Endothelial cell of umbilical vein (primary cell): ENCODE results near the gene ADRA2A. TPM values are rescaled to one million over a fixed set of nuclear protein-coding genes. Genes with fewer than 3 reads are reported as not detected.

Experiments
- BruUV-seq: library from RNA; stranded (reverse); fragments of 400-500 nt; replicated peaks from 2 replicates; lab custom pipeline; 2021; lab: Mats Ljungman, UMichigan
- CTCF ChIA-PET: fragments of 300-600, 350-600 bp; sonication (Branson Sonifier 250); formaldehyde crosslinking; loops from one replicate; lab custom pipeline; 2021; ENCODE audit warnings: antibody characterized with exemption, inconsistent platforms; lab: Charles Lee
- POLR2A ChIA-PET: fragments of 300-600, 350-600 bp; sonication (Branson Sonifier 250); formaldehyde crosslinking; loops from one replicate; lab custom pipeline; 2021; ENCODE audit warnings: antibody characterized with exemption, inconsistent platforms; lab: Charles Lee
- DNase-seq: peaks from one replicate; pipeline ENCODE4 v3.0.0-alpha.2; 2011; ENCODE audit warnings: low read depth, low spot score
- FAIRE-seq: peaks from 2 replicates; lab custom pipeline; 2011; peaks lifted over from hg19 to GRCh38; lab: Jason Lieb, UNC
- H2AFZ ChIP-seq: 2 replicates; pipeline ENCODE4 v1.6.0; 2012; ENCODE audit warnings: low read depth, low read length, control low read depth, inconsistent platforms
- H3K27ac ChIP-seq: 2 replicates; pipeline ENCODE4 v1.5.1; 2011; ENCODE audit warnings: low read depth, mild to moderate bottlenecking, control low read depth, low read length, moderate library complexity; ENCODE audit not compliant: insufficient read depth
- H3K27me3 ChIP-seq, 2 experiments: 2 replicates each; pipeline versions ENCODE4 v1.6.0 to v1.6.1; 2011; ENCODE audit warnings: low read length in 2 of 2, mixed read lengths in 1 of 2; ENCODE audit not compliant: control insufficient read depth in 2 of 2, insufficient read depth in 2 of 2
- H3K36me3 ChIP-seq, 2 experiments: 2 replicates in 1 of 2; 3 replicates in 1 of 2; pipeline ENCODE4 v1.5.1; 2011; ENCODE audit warnings: low read length in 2 of 2, mild to moderate bottlenecking in 1 of 2, moderate library complexity in 1 of 2; ENCODE audit not compliant: control insufficient read depth in 2 of 2, insufficient read depth in 2 of 2; ENCODE audit errors: extremely low read depth in 1 of 2
- H3K4me1 ChIP-seq: 3 replicates; pipeline ENCODE4 v1.5.1; 2011; ENCODE audit warnings: mild to moderate bottlenecking, low read length; ENCODE audit not compliant: control insufficient read depth, insufficient read depth; ENCODE audit errors: extremely low read depth
- H3K4me2 ChIP-seq: 2 replicates; pipeline ENCODE4 v1.6.1; 2011; ENCODE audit warnings: low read length, control low read depth, mixed read lengths; ENCODE audit not compliant: insufficient read depth
- H3K4me3 ChIP-seq, 3 experiments: fragments of 200-600 bp in 1 of 3; sonication (generic), shearing (Covaris generic) in 1 of 3; replicated peaks in 1 of 3; 2 replicates each; pipeline ENCODE4 v1.5.1; 2011 to 2016; ENCODE audit warnings: control low read depth in 3 of 3, low read length in 3 of 3, mild to moderate bottlenecking in 2 of 3, inconsistent platforms in 1 of 3, low read depth in 1 of 3, moderate library complexity in 1 of 3; ENCODE audit not compliant: insufficient read depth in 1 of 3
- H3K79me2 ChIP-seq: 2 replicates; pipeline ENCODE4 v1.6.0; 2012; ENCODE audit warnings: low read length, inconsistent platforms; ENCODE audit not compliant: control insufficient read depth, insufficient read depth
- H3K9ac ChIP-seq: replicated peaks from 2 replicates; pipeline ENCODE3; 2011; ENCODE audit warnings: low read length, control low read depth; ENCODE audit not compliant: insufficient read depth; ENCODE audit errors: extremely low read depth
- H3K9me1 ChIP-seq: replicated peaks from 3 replicates; pipeline ENCODE4 v1.6.0; 2011; ENCODE audit warnings: mild to moderate bottlenecking, low read length; ENCODE audit not compliant: control insufficient read depth, insufficient read depth; ENCODE audit errors: extremely low read depth
- H3K9me3 ChIP-seq: replicated peaks from 2 replicates; pipeline ENCODE4 v1.5.1; 2012; ENCODE audit warnings: low read length, inconsistent platforms; ENCODE audit not compliant: control insufficient read depth, insufficient read depth
- H4K20me1 ChIP-seq: replicated peaks from 2 replicates; pipeline ENCODE3; 2011; ENCODE audit warnings: mild to moderate bottlenecking, low read length; ENCODE audit not compliant: control insufficient read depth, insufficient read depth; ENCODE audit errors: extremely low read depth
- EZH2 ChIP-seq: IDR thresholded peaks from 2 replicates; pipeline ENCODE4 v1.6.1; 2012; ENCODE audit warnings: borderline replicate concordance, low read depth, mild to moderate bottlenecking, moderate library complexity, low read length, inconsistent platforms; ENCODE audit not compliant: severe bottlenecking
- FOS ChIP-seq: IDR thresholded peaks from 2 replicates; pipeline ENCODE4 v1.6.1; 2011; ENCODE audit warnings: mild to moderate bottlenecking, low read length, moderate library complexity, borderline replicate concordance; ENCODE audit not compliant: insufficient read depth
- GATA2 ChIP-seq: IDR thresholded peaks from 2 replicates; pipeline ENCODE4 v1.7.0; 2011; ENCODE audit warnings: low read depth, mild to moderate bottlenecking, moderate library complexity, mixed read lengths, low read length; ENCODE audit not compliant: insufficient read length, insufficient read depth
- JUN ChIP-seq: IDR thresholded peaks from 2 replicates; pipeline ENCODE4 v1.6.1; 2011; ENCODE audit warnings: borderline replicate concordance, low read depth; ENCODE audit not compliant: insufficient read length, insufficient read depth
- MYC ChIP-seq: IDR thresholded peaks from one replicate; pipeline ENCODE4 v1.6.1; 2011; ENCODE audit warnings: mild to moderate bottlenecking, low read depth, low read length
- POLR2A ChIP-seq: IDR thresholded peaks from 2 replicates; pipeline ENCODE4 v1.6.1; 2012; ENCODE audit warnings: low read depth, mild to moderate bottlenecking, control low read depth, low read length
- POLR2AphosphoS5 ChIP-seq: IDR thresholded peaks from 2 replicates; pipeline ENCODE4 v1.6.1; 2012; ENCODE audit warnings: low read depth, mild to moderate bottlenecking, control low read depth, low read length, moderate library complexity; ENCODE audit not compliant: insufficient read depth
- dilution Hi-C: fragments of 300-500 bp; cut with MboI; formaldehyde crosslinking; loops from one replicate; pipeline ENCODE4 v1.15.0; 2019; ENCODE audit warnings: low sequenced_read_pairs; ENCODE audit not compliant: extremely low pct_ligation_motif_present
- intact Hi-C: fragments of 100-400 bp; cut with micrococcal nuclease; formaldehyde crosslinking; loops from one replicate; pipeline ENCODE4 v1.10.0; 2022
- polyA plus RNA-seq, 4 experiments: library from polyadenylated mRNA; depleted of rRNA in 3 of 4; stranded (reverse) in 3 of 4; unstranded in 1 of 4; fragments of >200 nt; gene quantifications; 2 replicates each; pipeline versions ENCODE4 v1.2.1 to v1.2.3, GENCODE V29; 2011 to 2012; ENCODE audit warnings: missing spikeins in 1 of 4
- total RNA-seq: library from RNA; stranded (reverse); gene quantifications from 2 replicates; pipeline ENCODE4 v1.2.3, GENCODE V29; 2021
- TF ChIP-seq, protein P1 (sequence below): IDR thresholded peaks from 2 replicates; pipeline ENCODE4 v1.6.1; 2011; ENCODE audit not compliant: insufficient read depth, insufficient read length
- TF ChIP-seq, protein P2 (sequence below), 2 donors: IDR thresholded peaks; 1 replicate in 1 of 2; 2 replicates in 1 of 2; pipeline ENCODE4 v1.5.1; 2011; ENCODE audit warnings: low read length in 2 of 2, mild to moderate bottlenecking in 2 of 2, moderate library complexity in 2 of 2, control low read depth in 1 of 2, inconsistent platforms in 1 of 2, low read depth in 1 of 2; ENCODE audit not compliant: insufficient read depth in 1 of 2; ENCODE audit errors: extremely low read depth in 1 of 2

The ADRA2A gene
- total and polyA plus RNA-seq, 2 donors (not counting 3 experiments of a cell fraction or from before 2014, with no cell fraction given): 0.03 TPM; not detected in 1

DNA sequence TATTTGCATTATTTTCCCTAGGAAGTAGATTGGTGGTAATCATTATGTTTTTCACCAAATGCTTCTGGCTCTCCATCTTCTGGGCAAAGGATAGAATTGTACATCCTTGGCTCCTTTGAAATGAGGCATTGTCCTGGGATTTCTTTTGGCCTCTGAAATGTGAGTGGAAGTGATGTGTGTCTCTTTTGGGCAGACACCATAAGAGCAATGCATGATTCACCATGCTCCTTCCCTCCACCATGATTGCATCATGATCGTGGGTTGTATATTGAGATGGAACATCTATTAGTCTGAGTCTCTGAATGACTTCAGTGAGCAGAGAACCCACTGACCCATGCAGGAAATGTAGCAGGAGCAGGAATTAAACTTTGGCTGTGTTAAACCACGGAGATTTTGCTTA lies 49.2 kb downstream of the ADRA2A start:
- Histone ChIP-seq H2AFZ (no peak overlapping the region), H3K4me2 (no peak overlapping the region), H4K20me1 (no peaks in the 10 kb centered on the region), H3K9me1 (no peaks in the 10 kb centered on the region), H3K9me3 (no peaks in the 10 kb centered on the region), H3K9ac (no peak overlapping the region), H3K27ac (no peak overlapping the region), H3K4me3 (no peak overlapping the region), H3K36me3 (no peaks in the 10 kb centered on the region), H3K79me2 (no peaks in the 10 kb centered on the region), H3K27me3 (no peaks in the 10 kb centered on the region), H3K4me1 (no peaks in the 10 kb centered on the region)
- ChIA-PET POLR2A (no interaction called here), CTCF (no interaction called here)
- no TSS peak for BruUV-seq
- dilution Hi-C loops: no loop called here
- FAIRE-seq (no peak), DNase-seq (no peak)
- TF ChIP-seq, protein P1, sequence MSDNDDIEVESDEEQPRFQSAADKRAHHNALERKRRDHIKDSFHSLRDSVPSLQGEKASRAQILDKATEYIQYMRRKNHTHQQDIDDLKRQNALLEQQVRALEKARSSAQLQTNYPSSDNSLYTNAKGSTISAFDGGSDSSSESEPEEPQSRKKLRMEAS: no peak
- no peak for TF ChIP-seq FOS
- no peak for TF ChIP-seq POLR2A
- intact Hi-C loops: no loop called here

DNA sequence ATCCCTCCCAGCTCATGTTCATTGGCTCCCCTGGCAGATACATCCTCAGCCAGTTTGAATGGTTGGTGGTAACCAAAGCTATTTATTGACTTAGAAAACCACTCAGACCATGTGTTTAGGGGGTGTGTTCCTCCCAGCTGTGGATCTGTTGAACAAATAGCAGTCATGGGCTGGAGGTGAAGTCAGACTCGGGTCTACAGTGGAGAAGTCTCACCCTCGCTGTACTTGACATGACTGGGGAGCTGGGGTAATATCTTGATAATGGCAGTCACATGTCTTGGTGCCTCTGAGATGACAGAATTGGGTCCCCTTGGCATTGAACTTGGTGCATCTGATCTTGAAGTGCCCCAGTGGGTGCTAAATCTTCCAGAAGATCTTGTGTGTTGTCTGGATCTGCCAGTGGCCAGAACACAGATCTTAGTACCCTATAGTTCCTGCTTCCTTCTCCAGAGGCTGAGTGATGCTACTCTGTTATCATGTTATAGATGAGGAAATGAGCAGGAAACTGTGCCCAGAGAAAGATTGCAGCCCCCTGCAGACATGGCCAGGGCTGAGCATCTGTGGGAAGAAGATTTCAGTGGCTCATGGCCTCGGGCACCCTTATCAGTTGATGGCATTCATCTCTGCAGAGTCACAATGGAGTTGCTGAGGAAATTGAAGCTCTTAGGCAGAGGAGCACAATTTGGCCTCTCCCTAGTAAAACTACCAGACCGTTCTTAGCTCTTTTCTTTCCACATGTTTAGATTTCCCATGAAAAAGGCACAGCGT lies 50.4 kb downstream of the ADRA2A start:
- DNase-seq: no peak
- no peak overlapping the region for H3K9ac ChIP-seq
- no peaks in the 10 kb centered on the region for H3K27me3 ChIP-seq
- TF ChIP-seq, protein P2, sequence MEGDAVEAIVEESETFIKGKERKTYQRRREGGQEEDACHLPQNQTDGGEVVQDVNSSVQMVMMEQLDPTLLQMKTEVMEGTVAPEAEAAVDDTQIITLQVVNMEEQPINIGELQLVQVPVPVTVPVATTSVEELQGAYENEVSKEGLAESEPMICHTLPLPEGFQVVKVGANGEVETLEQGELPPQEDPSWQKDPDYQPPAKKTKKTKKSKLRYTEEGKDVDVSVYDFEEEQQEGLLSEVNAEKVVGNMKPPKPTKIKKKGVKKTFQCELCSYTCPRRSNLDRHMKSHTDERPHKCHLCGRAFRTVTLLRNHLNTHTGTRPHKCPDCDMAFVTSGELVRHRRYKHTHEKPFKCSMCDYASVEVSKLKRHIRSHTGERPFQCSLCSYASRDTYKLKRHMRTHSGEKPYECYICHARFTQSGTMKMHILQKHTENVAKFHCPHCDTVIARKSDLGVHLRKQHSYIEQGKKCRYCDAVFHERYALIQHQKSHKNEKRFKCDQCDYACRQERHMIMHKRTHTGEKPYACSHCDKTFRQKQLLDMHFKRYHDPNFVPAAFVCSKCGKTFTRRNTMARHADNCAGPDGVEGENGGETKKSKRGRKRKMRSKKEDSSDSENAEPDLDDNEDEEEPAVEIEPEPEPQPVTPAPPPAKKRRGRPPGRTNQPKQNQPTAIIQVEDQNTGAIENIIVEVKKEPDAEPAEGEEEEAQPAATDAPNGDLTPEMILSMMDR (IDR thresholded peaks at IDR 0.05; ENCODE audit: extremely low read depth in 1 of 2, insufficient read depth in 1 of 2, low read depth in 1 of 2, low read length in 2 of 2): no peak
- no peak for TF ChIP-seq POLR2AphosphoS5
- TF ChIP-seq, protein P1: no peak
- no peak for TF ChIP-seq POLR2A
- TF ChIP-seq GATA2: no peak
- no peak for TF ChIP-seq FOS
- TF ChIP-seq EZH2: no peak
- TF ChIP-seq MYC: no peak
- no peak for TF ChIP-seq JUN
- no peaks in the 10 kb centered on the region for H3K4me1 ChIP-seq
- no peaks in the 10 kb centered on the region for H4K20me1 ChIP-seq
- dilution Hi-C loops: no loop called here
- H3K9me3 ChIP-seq: no peaks in the 10 kb centered on the region
- H3K4me3 ChIP-seq: no peak overlapping the region
- H3K4me2 ChIP-seq: no peak overlapping the region
- no peak overlapping the region for H2AFZ ChIP-seq
- no peaks in the 10 kb centered on the region for H3K79me2 ChIP-seq
- H3K36me3 ChIP-seq: no peaks in the 10 kb centered on the region
- FAIRE-seq: no peak
- ChIA-PET CTCF (no interaction called here), POLR2A (no interaction called here)
- BruUV-seq: no TSS peak
- no peaks in the 10 kb centered on the region for H3K9me1 ChIP-seq
- intact Hi-C loops: no loop called here
- H3K27ac ChIP-seq: no peak overlapping the region
